ENCODE data around the gene RRAS.

DNA sequence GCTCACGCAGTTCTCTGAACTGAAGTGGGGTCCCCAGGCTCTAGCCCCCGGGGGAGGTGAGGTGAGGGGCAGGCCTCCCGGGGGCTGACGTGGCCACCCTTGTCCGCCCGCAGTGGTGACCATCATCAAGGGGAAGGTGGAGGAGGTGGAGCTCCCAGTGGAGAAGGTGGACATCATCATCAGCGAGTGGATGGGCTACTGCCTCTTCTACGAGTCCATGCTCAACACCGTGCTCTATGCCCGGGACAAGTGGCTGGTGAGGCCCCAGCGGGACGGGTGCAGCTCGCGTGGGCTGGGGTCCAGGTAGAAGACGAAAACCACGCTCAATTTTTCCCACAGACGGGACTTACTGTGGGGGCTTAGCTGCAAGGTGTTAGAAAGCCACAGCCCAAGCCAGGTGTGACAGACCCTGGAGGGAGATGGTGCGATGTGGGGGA is 43.9 kb upstream of the RRAS start:
- TF ChIP-seq, protein P1, sequence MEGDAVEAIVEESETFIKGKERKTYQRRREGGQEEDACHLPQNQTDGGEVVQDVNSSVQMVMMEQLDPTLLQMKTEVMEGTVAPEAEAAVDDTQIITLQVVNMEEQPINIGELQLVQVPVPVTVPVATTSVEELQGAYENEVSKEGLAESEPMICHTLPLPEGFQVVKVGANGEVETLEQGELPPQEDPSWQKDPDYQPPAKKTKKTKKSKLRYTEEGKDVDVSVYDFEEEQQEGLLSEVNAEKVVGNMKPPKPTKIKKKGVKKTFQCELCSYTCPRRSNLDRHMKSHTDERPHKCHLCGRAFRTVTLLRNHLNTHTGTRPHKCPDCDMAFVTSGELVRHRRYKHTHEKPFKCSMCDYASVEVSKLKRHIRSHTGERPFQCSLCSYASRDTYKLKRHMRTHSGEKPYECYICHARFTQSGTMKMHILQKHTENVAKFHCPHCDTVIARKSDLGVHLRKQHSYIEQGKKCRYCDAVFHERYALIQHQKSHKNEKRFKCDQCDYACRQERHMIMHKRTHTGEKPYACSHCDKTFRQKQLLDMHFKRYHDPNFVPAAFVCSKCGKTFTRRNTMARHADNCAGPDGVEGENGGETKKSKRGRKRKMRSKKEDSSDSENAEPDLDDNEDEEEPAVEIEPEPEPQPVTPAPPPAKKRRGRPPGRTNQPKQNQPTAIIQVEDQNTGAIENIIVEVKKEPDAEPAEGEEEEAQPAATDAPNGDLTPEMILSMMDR (IDR thresholded peaks at IDR 0.05) = no peak
- TF ChIP-seq POLR2AphosphoS5 (IDR thresholded peaks at IDR 0.05) = no peak
- TF ChIP-seq EP300 (IDR thresholded peaks at IDR 0.05; ENCODE audit: low read depth) = no peak
- no peak for TF ChIP-seq POLR2A (IDR thresholded peaks at IDR 0.05)
